Thyroid gland (tissue), 4 donors: ENCODE data around the gene ZNF784.

Experiments
- POLR2A ChIP-seq, 2 donors: fragments of 450-650 bp; IDR thresholded peaks; one replicate each; pipeline ENCODE4 v1.6.1; 2017; ENCODE audit warnings: antibody characterized with exemption in 2 of 2, mild to moderate bottlenecking in 2 of 2, moderate library complexity in 1 of 2
- TF ChIP-seq, protein P1 (sequence below), 6 experiments: fragments of 200-600 bp in 3 of 6; fragments of 450-650 bp in 3 of 6; sonication (generic) in 3 of 6; IDR thresholded peaks; one replicate each; pipeline ENCODE4 v1.5.1; 2016 to 2019; ENCODE audit warnings: antibody characterized with exemption in 6 of 6, mild to moderate bottlenecking in 2 of 6, inconsistent platforms in 1 of 6, moderate library complexity in 1 of 6

GRCh38 chr19:55658846-55659459, 34.6 kb upstream of the ZNF784 start:
- TF ChIP-seq, protein P1, sequence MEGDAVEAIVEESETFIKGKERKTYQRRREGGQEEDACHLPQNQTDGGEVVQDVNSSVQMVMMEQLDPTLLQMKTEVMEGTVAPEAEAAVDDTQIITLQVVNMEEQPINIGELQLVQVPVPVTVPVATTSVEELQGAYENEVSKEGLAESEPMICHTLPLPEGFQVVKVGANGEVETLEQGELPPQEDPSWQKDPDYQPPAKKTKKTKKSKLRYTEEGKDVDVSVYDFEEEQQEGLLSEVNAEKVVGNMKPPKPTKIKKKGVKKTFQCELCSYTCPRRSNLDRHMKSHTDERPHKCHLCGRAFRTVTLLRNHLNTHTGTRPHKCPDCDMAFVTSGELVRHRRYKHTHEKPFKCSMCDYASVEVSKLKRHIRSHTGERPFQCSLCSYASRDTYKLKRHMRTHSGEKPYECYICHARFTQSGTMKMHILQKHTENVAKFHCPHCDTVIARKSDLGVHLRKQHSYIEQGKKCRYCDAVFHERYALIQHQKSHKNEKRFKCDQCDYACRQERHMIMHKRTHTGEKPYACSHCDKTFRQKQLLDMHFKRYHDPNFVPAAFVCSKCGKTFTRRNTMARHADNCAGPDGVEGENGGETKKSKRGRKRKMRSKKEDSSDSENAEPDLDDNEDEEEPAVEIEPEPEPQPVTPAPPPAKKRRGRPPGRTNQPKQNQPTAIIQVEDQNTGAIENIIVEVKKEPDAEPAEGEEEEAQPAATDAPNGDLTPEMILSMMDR (IDR thresholded peaks at IDR 0.05): no peak
- no peak for TF ChIP-seq POLR2A (IDR thresholded peaks at IDR 0.05)
